ES-I3 (cell line): ENCODE data around the gene CMTM8.

Experiments
- H3K36me3 ChIP-seq: 2 replicates; pipeline ENCODE4 v1.6.1; 2013; ENCODE audit warnings: mild to moderate bottlenecking, low read length, control low read depth, moderate library complexity; ENCODE audit not compliant: insufficient read depth
- H3K4me1 ChIP-seq: 2 replicates; pipeline ENCODE4 v1.6.1; 2013; ENCODE audit warnings: mild to moderate bottlenecking, control low read depth, low read length; ENCODE audit not compliant: insufficient read depth
- H3K9ac ChIP-seq: 2 replicates; pipeline ENCODE4 v1.6.1; 2013; ENCODE audit warnings: low read depth, mild to moderate bottlenecking, low read length, moderate library complexity
- H3K9me3 ChIP-seq: 2 replicates; pipeline ENCODE4 v1.6.1; 2013; ENCODE audit warnings: mild to moderate bottlenecking, low read length, moderate library complexity; ENCODE audit not compliant: control insufficient read depth, insufficient read depth

CMTM8 gene

GRCh38 chr3:32336113-32336498, 97.6 kb downstream of the CMTM8 start:
- no peak overlapping the region for H3K9ac ChIP-seq
- H3K4me1 ChIP-seq: no peaks in the 10 kb centered on the region
- H3K36me3 ChIP-seq: no peaks in the 10 kb centered on the region; the same call in 1 of the 2 replicates
- H3K9me3 ChIP-seq: no peaks in the 10 kb centered on the region

- Histone ChIP-seq H3K36me3 (no peaks in the 10 kb centered on the region; the same call in 1 of the 2 replicates), H3K9me3 (no peaks in the 10 kb centered on the region), H3K9ac (no peak overlapping the region), H3K4me1 (no peaks in the 10 kb centered on the region)
Measured at GRCh38 chr3:32337505-32337904, 99.0 kb downstream of the CMTM8 start.

GRCh38 chr3:32340039-32340438, 101.6 kb downstream of the CMTM8 start:
- no peaks in the 10 kb centered on the region for H3K4me1 ChIP-seq
- no peaks in the 10 kb centered on the region for H3K9me3 ChIP-seq
- no peaks in the 10 kb centered on the region; the same call in 1 of the 2 replicates for H3K36me3 ChIP-seq
- H3K9ac ChIP-seq: no peak overlapping the region

GRCh38 chr3:32340611-32341365, 102.3 kb downstream of the CMTM8 start:
- no peaks in the 10 kb centered on the region for H3K9me3 ChIP-seq
- H3K4me1 ChIP-seq: no peaks in the 10 kb centered on the region
- no peak overlapping the region for H3K9ac ChIP-seq
- no peaks in the 10 kb centered on the region; the same call in 1 of the 2 replicates for H3K36me3 ChIP-seq

- H3K9ac ChIP-seq: no peak overlapping the region
- H3K9me3 ChIP-seq: no peaks in the 10 kb centered on the region
- no peaks in the 10 kb centered on the region for H3K36me3 ChIP-seq
- H3K4me1 ChIP-seq: peaks cover 17% of the 10 kb centered on the region
Measured at GRCh38 chr3:32347343-32348125, 109.1 kb downstream of the CMTM8 start.

GRCh38 chr3:32349184-32349583, 110.7 kb downstream of the CMTM8 start:
- Histone ChIP-seq H3K9me3 (no peaks in the 10 kb centered on the region), H3K4me1 (peaks cover 18% of the 10 kb centered on the region), H3K36me3 (no peaks in the 10 kb centered on the region), H3K9ac (no peak overlapping the region)

- no peaks in the 10 kb centered on the region for H3K36me3 ChIP-seq
- no peaks in the 10 kb centered on the region for H3K9me3 ChIP-seq
- peaks cover 17% of the 10 kb centered on the region for H3K4me1 ChIP-seq
- H3K9ac ChIP-seq: no peak overlapping the region
Measured at GRCh38 chr3:32352563-32352962, 114.1 kb downstream of the CMTM8 start.

- Histone ChIP-seq H3K9me3 (no peaks in the 10 kb centered on the region), H3K36me3 (no peaks in the 10 kb centered on the region), H3K4me1 (peaks cover 14% of the 10 kb centered on the region; the same call in 1 of the 2 replicates), H3K9ac (no peak overlapping the region)
Measured at GRCh38 chr3:32353351-32353750, 114.9 kb downstream of the CMTM8 start.

- Histone ChIP-seq H3K4me1 (peaks cover 10% of the 10 kb centered on the region; the same call in 1 of the 2 replicates), H3K9ac (no peak overlapping the region), H3K9me3 (no peaks in the 10 kb centered on the region), H3K36me3 (no peaks in the 10 kb centered on the region)
Measured at GRCh38 chr3:32354362-32354778, 115.9 kb downstream of the CMTM8 start.

GRCh38 chr3:32355751-32356291, 117.3 kb downstream of the CMTM8 start:
- no peaks in the 10 kb centered on the region for H3K36me3 ChIP-seq
- peaks cover 16% of the 10 kb centered on the region for H3K4me1 ChIP-seq
- no peaks in the 10 kb centered on the region for H3K9me3 ChIP-seq
- H3K9ac ChIP-seq: no peak overlapping the region

- peaks cover 12% of the 10 kb centered on the region for H3K4me1 ChIP-seq
- no peaks in the 10 kb centered on the region for H3K36me3 ChIP-seq
- H3K9ac ChIP-seq: no peak overlapping the region
- no peaks in the 10 kb centered on the region for H3K9me3 ChIP-seq
Measured at GRCh38 chr3:32359766-32360492, 121.4 kb downstream of the CMTM8 start.

- Histone ChIP-seq H3K4me1 (peaks cover 12% of the 10 kb centered on the region), H3K9me3 (no peaks in the 10 kb centered on the region), H3K9ac (no peak overlapping the region), H3K36me3 (no peaks in the 10 kb centered on the region)
Measured at GRCh38 chr3:32360493-32360827, 122.0 kb downstream of the CMTM8 start.

GRCh38 chr3:32366638-32367397, 128.3 kb downstream of the CMTM8 start:
- H3K9me3 ChIP-seq: no peaks in the 10 kb centered on the region
- H3K9ac ChIP-seq: no peak overlapping the region
- no peaks in the 10 kb centered on the region for H3K36me3 ChIP-seq
- peaks cover 15% of the 10 kb centered on the region; the same call in 1 of the 2 replicates for H3K4me1 ChIP-seq

GRCh38 chr3:32367442-32367841, 129.0 kb downstream of the CMTM8 start:
- H3K4me1 ChIP-seq: peaks cover 15% of the 10 kb centered on the region; the same call in 1 of the 2 replicates
- no peaks in the 10 kb centered on the region for H3K9me3 ChIP-seq
- no peak overlapping the region for H3K9ac ChIP-seq

More at GRCh38 chr3:32367442-32367841, 129.0 kb downstream of the CMTM8 start:
- no peaks in the 10 kb centered on the region for H3K36me3 ChIP-seq
